HG02588 (cell line): ENCODE results near the gene FAM9C.

ENCODE experiments used
- ATAC-seq: cut with Tn5 transposase; IDR thresholded peaks from one replicate; pipeline ENCODE4 v1.9.1; 2021; ENCODE audit warnings: mild to moderate bottlenecking, moderate library complexity; ENCODE audit not compliant: unreplicated experiment

FAM9C gene

DNA sequence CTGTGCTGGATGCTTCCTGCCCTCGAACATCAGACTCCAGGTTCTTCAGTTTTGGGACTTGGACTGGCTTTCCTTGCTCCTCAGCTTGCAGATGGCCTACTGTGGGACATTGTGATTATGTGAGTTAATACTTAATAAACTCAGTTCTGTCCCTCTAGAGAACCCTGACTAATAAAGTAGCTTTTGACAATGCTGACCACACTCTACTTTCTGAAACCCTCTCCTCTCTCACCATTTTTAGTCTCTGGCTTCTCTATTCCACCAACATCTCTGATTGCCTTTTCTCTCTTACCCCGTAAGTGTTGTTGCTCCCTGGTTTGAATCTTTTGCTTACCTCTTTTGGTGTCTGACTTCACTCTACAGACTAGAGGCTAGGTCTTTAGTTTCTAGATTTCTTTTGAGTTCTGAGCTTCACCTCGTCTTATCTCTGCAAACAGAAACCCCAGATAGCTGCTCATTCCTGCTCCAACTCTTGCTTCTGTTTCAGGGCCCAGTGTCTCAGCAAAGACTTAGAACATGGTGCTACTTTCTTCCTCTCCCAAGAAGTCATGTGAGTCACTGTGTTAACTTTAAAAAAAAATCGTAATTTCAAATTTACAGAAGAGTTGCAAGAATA is 58.1 kb downstream of the FAM9C start:
- no peak for ATAC-seq
